ENCODE measurements around the gene APBA2.

APBA2 gene

GRCh38 chr15:28892789-28893610 is 7.2 kb downstream of the APBA2 start:
- in situ Hi-C loops (cut with HindIII; ENCODE audit: low sequenced_read_pairs), result no loop called here
- no peak for TF ChIP-seq CTCF (IDR thresholded peaks at IDR 0.05; ENCODE audit: low read depth, low read length, missing control alignments)
- no peak overlapping the region for H3K4me3 ChIP-seq (ENCODE audit: low read depth, low read length)
- peak; percentile 69 for DNase-seq (ENCODE audit: low read depth)

GRCh38 chr15:28894631-28895030 is 8.9 kb downstream of the APBA2 start:
- in situ Hi-C loops (cut with HindIII; ENCODE audit: low sequenced_read_pairs), result no loop called here
- no peak for TF ChIP-seq CTCF (IDR thresholded peaks at IDR 0.05; ENCODE audit: low read depth, low read length, missing control alignments)
- no peak for DNase-seq (ENCODE audit: low read depth)

GRCh38 chr15:28895146-28895545 is 9.4 kb downstream of the APBA2 start:
- TF ChIP-seq CTCF (IDR thresholded peaks at IDR 0.05; ENCODE audit: low read depth, low read length, missing control alignments), result no peak
- H3K4me3 ChIP-seq (ENCODE audit: low read depth, low read length), result no peak overlapping the region
- in situ Hi-C loops (cut with HindIII; ENCODE audit: low sequenced_read_pairs), result no loop called here
- DNase-seq (ENCODE audit: low read depth), result no peak

More at GRCh38 chr15:28894631-28895030, 8.9 kb downstream of the APBA2 start:
- no peak overlapping the region for H3K4me3 ChIP-seq (ENCODE audit: low read depth, low read length)

GRCh38 chr15:28895566-28895965 is 9.8 kb downstream of the APBA2 start:
- DNase-seq (ENCODE audit: low read depth), result no peak
- no peak overlapping the region for H3K4me3 ChIP-seq (ENCODE audit: low read depth, low read length)
- no peak for TF ChIP-seq CTCF (IDR thresholded peaks at IDR 0.05; ENCODE audit: low read depth, low read length, missing control alignments)
- in situ Hi-C loops (cut with HindIII; ENCODE audit: low sequenced_read_pairs), result no loop called here

GRCh38 chr15:28896951-28897350 is 11.2 kb downstream of the APBA2 start:
- TF ChIP-seq CTCF (IDR thresholded peaks at IDR 0.05; ENCODE audit: low read depth, low read length, missing control alignments), result no peak
- in situ Hi-C loops (cut with HindIII; ENCODE audit: low sequenced_read_pairs), result no loop called here
- H3K4me3 ChIP-seq (ENCODE audit: low read depth, low read length), result no peak overlapping the region
- DNase-seq (ENCODE audit: low read depth), result peak; percentile 57

- TF ChIP-seq CTCF (IDR thresholded peaks at IDR 0.05; ENCODE audit: low read depth, low read length, missing control alignments), result no peak
- in situ Hi-C loops (cut with HindIII; ENCODE audit: low sequenced_read_pairs), result no loop called here
- DNase-seq (ENCODE audit: low read depth), result no peak
- H3K4me3 ChIP-seq (ENCODE audit: low read depth, low read length), result no peak overlapping the region
Measured at GRCh38 chr15:28897861-28898585, 12.2 kb downstream of the APBA2 start.
